ENCODE results near the gene SPECC1. TPM values are rescaled to one million over a fixed set of nuclear protein-coding genes. Genes with fewer than 3 reads are reported as not detected.

SPECC1 gene
- total and polyA plus RNA-seq, 2 of the 13 experiments (the other 11 are each of a cell fraction or from before 2014, with no cell fraction given) = 2.3 to 6.9 TPM

DNA sequence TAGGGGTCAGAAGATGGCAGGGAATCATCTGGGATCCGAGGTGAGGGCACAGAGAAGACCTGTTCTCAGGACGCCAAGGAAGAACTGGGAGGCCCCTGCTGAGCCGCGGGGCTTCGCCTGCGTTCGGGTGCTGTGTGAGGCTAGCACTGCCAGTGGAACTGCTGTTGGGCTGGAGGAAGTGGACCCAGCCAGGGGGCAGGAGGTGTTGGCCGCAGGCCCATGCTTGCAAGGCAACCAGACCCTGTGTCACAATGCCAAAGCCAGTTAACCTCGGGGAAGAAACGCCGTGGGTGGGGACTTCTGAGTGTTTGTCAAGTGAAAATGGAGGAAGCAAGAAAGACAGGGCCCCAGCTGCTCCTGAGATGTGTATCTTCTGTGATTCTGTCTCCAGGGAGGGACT lies 272.7 kb downstream of the SPECC1 start (continued):
- TF ChIP-seq, protein P1, sequence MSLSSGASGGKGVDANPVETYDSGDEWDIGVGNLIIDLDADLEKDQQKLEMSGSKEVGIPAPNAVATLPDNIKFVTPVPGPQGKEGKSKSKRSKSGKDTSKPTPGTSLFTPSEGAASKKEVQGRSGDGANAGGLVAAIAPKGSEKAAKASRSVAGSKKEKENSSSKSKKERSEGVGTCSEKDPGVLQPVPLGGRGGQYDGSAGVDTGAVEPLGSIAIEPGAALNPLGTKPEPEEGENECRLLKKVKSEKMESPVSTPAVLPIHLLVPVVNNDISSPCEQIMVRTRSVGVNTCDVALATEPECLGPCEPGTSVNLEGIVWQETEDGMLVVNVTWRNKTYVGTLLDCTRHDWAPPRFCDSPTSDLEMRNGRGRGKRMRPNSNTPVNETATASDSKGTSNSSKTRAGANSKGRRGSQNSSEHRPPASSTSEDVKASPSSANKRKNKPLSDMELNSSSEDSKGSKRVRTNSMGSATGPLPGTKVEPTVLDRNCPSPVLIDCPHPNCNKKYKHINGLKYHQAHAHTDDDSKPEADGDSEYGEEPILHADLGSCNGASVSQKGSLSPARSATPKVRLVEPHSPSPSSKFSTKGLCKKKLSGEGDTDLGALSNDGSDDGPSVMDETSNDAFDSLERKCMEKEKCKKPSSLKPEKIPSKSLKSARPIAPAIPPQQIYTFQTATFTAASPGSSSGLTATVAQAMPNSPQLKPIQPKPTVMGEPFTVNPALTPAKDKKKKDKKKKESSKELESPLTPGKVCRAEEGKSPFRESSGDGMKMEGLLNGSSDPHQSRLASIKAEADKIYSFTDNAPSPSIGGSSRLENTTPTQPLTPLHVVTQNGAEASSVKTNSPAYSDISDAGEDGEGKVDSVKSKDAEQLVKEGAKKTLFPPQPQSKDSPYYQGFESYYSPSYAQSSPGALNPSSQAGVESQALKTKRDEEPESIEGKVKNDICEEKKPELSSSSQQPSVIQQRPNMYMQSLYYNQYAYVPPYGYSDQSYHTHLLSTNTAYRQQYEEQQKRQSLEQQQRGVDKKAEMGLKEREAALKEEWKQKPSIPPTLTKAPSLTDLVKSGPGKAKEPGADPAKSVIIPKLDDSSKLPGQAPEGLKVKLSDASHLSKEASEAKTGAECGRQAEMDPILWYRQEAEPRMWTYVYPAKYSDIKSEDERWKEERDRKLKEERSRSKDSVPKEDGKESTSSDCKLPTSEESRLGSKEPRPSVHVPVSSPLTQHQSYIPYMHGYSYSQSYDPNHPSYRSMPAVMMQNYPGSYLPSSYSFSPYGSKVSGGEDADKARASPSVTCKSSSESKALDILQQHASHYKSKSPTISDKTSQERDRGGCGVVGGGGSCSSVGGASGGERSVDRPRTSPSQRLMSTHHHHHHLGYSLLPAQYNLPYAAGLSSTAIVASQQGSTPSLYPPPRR (CRISPR knock-in tag; IDR thresholded peaks at IDR 0.05; ENCODE audit: borderline replicate concordance) = no peak
- TF ChIP-seq ATRX (CRISPR knock-in tag; IDR thresholded peaks at IDR 0.05; ENCODE audit: borderline replicate concordance) (no peak), SIN3B (IDR thresholded peaks at IDR 0.05; ENCODE audit: low read length) (no peak), SRSF4 (IDR thresholded peaks at IDR 0.05; ENCODE audit: low read depth, low read length, poor library complexity, severe bottlenecking) (no peak), JUND (CRISPR knock-in tag; IDR thresholded peaks at IDR 0.05) (no peak)

DNA sequence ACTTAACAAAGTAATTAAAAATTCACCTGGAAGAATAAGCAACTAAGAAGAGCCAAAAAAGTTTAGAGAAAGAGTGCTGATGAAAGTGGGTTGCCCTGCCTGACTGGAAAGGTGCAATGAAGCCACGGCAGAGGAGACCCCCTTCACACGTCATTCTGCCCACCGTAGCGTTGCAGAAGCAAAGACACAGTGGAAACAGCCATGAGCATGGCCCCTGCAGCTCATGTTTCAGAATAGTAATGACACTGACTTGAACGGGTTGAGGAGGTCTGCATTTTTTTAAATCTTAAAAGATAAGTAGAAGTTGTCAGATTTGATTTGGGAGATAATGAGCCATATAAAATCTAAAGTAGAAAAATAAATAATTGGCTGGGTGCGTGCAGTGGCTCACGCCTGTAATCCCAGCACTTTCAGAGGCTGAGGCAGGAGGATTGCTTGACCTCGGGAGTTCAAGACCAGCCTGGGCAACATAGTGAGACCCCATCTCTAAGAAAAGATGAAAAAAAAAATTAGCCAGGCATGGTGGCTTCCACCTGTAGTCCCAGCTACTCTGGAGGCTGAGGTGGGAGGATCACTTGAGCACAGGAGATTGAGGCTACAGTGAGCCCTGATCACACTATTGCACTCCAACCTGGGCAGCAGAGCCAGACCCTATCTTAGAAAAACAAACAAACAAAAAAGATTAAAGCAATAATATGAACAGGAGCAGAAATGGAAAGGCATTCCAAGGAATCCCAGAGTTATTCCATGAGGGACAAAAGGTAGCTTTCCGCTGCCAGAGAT lies 273.6 kb downstream of the SPECC1 start:
- no TSS peak for BruUV-seq (replicated peaks)
- no peak for TF ChIP-seq FIP1L1 (IDR thresholded peaks at IDR 0.05; ENCODE audit: borderline replicate concordance, insufficient read depth, low read depth, low read length)
- TF ChIP-seq, protein P2, sequence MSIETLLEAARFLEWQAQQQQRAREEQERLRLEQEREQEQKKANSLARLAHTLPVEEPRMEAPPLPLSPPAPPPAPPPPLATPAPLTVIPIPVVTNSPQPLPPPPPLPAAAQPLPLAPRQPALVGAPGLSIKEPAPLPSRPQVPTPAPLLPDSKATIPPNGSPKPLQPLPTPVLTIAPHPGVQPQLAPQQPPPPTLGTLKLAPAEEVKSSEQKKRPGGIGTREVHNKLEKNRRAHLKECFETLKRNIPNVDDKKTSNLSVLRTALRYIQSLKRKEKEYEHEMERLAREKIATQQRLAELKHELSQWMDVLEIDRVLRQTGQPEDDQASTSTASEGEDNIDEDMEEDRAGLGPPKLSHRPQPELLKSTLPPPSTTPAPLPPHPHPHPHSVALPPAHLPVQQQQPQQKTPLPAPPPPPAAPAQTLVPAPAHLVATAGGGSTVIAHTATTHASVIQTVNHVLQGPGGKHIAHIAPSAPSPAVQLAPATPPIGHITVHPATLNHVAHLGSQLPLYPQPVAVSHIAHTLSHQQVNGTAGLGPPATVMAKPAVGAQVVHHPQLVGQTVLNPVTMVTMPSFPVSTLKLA (IDR thresholded peaks at IDR 0.05) = no peak
- TF ChIP-seq GABPA (IDR thresholded peaks at IDR 0.05; ENCODE audit: low read depth, low read length) = no peak
- no peak for TF ChIP-seq GABPA (CRISPR knock-in tag; IDR thresholded peaks at IDR 0.05; ENCODE audit: low read depth)
- TF ChIP-seq ELF1 (CRISPR knock-in tag; IDR thresholded peaks at IDR 0.05) = no peak
- no peak for TF ChIP-seq SOX13 (IDR thresholded peaks at IDR 0.05)
- TF ChIP-seq SOX13 (CRISPR knock-in tag; conservative IDR thresholded peaks at IDR 0.05 in 1 of 2, IDR thresholded peaks at IDR 0.05 in 1 of 2) = no peak
- TF ChIP-seq RARG (CRISPR knock-in tag; IDR thresholded peaks at IDR 0.05; ENCODE audit: low read depth) = no peak
- TF ChIP-seq ATM (IDR thresholded peaks at IDR 0.05; ENCODE audit: borderline replicate concordance) = no peak
- no peak for TF ChIP-seq MAZ (IDR thresholded peaks at IDR 0.05; ENCODE audit: borderline replicate concordance, low read depth, low read length)
- TF ChIP-seq MAZ (CRISPR knock-in tag; IDR thresholded peaks at IDR 0.05; ENCODE audit: low read depth) = no peak
- TF ChIP-seq ZNF232 (CRISPR knock-in tag; IDR thresholded peaks at IDR 0.05; ENCODE audit: borderline replicate concordance) = no peak
- no peak for TF ChIP-seq ZNF615 (CRISPR knock-in tag; IDR thresholded peaks at IDR 0.05; ENCODE audit: borderline replicate concordance)

More for the DNA sequence above, 273.6 kb downstream of the SPECC1 start:
- no peak overlapping the region for H3K27ac ChIP-seq (ENCODE audit: extremely low read length, insufficient read depth, low read length)
- no peak for DNase-seq (ENCODE audit: low spot score)
- no peaks in the 10 kb centered on the region for H3K9me3 ChIP-seq (ENCODE audit: low read length)
- no peaks in the 10 kb centered on the region for H3K4me1 ChIP-seq (ENCODE audit: insufficient read depth, low read length)
- ATAC-seq = no peak
- no peak for FAIRE-seq
- no peaks in the 10 kb centered on the region for H4K20me1 ChIP-seq (ENCODE audit: insufficient read depth, low read length)
- ChIA-PET POLR2A (no interaction called here), CTCF (ENCODE audit: low intra/inter-chr PET ratio, low total read pairs) (no interaction called here)
- 86% methylated on average over 9 of the region's 9 CpGs for WGBS (ENCODE audit: low lambda C conversion rate)
- in situ Hi-C loops (cut with HindIII; ENCODE audit: extremely low pct_ligation_motif_present, low pct_unique_long_range_greater_than_20kb) (no loop called here), intact Hi-C loops (cut with micrococcal nuclease; ENCODE audit: unreplicated experiment) (no loop called here)
- H2AFZ ChIP-seq (ENCODE audit: low read length) = no peak overlapping the region
- H3K79me2 ChIP-seq (ENCODE audit: insufficient read depth, low read length) = no peaks in the 10 kb centered on the region
- no peak overlapping the region for H3K9ac ChIP-seq (ENCODE audit: insufficient read depth, low read depth, low read length)
- no peak overlapping the region for H3K4me3 ChIP-seq (replicated peaks in 1 of 3; ENCODE audit: insufficient read depth in 1 of 3, low read depth in 2 of 3, low read length in 3 of 3)
- H3K4me2 ChIP-seq (ENCODE audit: low read depth, low read length) = no peak overlapping the region
- H3K27me3 ChIP-seq (ENCODE audit: control insufficient read depth in 1 of 2, insufficient read depth in 2 of 2, low read length in 2 of 2) = no peaks in the 10 kb centered on the region
- H3K36me3 ChIP-seq (replicated peaks in 1 of 2; ENCODE audit: control insufficient read depth in 1 of 2, insufficient read depth in 2 of 2, low read length in 2 of 2) = no peaks in the 10 kb centered on the region
